Measurements from ENCODE around the gene CAGE1. TPM values are rescaled to one million over a fixed set of nuclear protein-coding genes. Genes with fewer than 3 reads are reported as not detected.

CAGE1 gene
- total RNA-seq, 1 experiment from 2014 or later, result 0.29 TPM

DNA sequence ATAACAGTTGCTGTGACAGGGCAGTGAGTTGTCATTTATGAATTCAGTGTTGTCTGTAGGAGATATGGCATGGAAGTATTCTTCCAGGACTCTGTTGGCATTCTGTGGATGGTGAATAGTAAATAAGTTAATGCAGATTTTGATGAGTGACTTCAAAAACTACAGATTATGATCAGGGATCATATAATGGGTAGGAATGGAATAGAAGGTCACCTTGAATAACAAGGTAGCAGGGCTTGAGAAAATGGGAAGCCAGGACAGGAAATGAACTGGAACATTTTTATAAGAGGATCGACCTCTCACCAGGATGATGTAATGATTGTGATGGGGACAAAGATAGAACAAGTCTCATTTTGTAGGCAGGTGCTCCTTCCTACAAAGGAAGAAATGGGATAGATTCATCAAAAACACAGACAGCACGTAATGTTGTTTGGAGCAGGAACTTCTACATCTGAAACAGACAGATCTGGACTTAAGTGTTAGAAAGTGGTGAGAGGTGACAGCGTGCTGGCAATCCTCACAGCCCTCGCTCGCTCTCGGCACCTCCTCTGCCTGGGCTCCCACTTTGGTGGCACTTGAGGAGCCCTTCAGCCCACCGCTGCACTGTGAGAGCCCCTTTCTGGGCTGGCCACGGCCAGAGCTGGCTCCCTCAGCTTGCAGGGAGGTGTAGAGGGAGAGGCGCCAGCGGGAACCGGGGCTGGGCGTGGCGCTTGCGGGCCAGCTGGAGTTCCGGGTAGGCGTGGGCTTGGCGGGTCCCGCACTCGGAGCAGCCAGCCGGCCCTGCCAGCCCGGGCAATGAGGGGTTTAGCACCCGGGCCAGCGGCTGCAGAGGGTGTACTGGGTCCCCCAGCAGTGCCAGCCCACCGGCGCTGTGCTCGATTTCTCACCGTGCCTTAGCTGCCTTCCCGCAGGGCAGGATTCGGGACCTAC is 45.7 kb downstream of the CAGE1 start:
- DNase-seq (no peak), ATAC-seq (no peak)
- Histone ChIP-seq H2AFZ (ENCODE audit: low read length) (no peak overlapping the region), H3K4me3 (ENCODE audit: low read length) (no peak overlapping the region), H3K36me3 (ENCODE audit: low read depth, low read length) (no peaks in the 10 kb centered on the region), H3K9ac (ENCODE audit: low read length) (no peak overlapping the region), H4K20me1 (ENCODE audit: low read length) (no peaks in the 10 kb centered on the region), H3K4me2 (ENCODE audit: low read length) (no peak overlapping the region), H3K79me2 (ENCODE audit: low read length) (no peaks in the 10 kb centered on the region), H3F3A (ENCODE audit: low read length, unreplicated experiment) (no peaks in the 10 kb centered on the region), H3K4me1 (ENCODE audit: insufficient read depth, low read length) (peaks cover 24% of the 10 kb centered on the region), H3K27ac (ENCODE audit: low read length) (no peak overlapping the region), H3K9me3 (ENCODE audit: low read length) (no peaks in the 10 kb centered on the region), H3K9me2 (replicated peaks; ENCODE audit: low read length) (no peaks in the 10 kb centered on the region), H3K27me3 (ENCODE audit: low read length) (no peaks in the 10 kb centered on the region)
- TF ChIP-seq EZH2 (IDR thresholded peaks at IDR 0.05; ENCODE audit: low read length, unreplicated experiment) (no peak), EZH2phosphoT487 (IDR thresholded peaks at IDR 0.05; ENCODE audit: borderline replicate concordance, low read length) (no peak)
- no TSS peak for BruUV-seq (replicated peaks)
- intact Hi-C loops (cut with micrococcal nuclease), result no loop called here
- ChIA-PET CTCF (no interaction called here), POLR2A (ENCODE audit: unreplicated experiment) (no interaction called here)

DNA sequence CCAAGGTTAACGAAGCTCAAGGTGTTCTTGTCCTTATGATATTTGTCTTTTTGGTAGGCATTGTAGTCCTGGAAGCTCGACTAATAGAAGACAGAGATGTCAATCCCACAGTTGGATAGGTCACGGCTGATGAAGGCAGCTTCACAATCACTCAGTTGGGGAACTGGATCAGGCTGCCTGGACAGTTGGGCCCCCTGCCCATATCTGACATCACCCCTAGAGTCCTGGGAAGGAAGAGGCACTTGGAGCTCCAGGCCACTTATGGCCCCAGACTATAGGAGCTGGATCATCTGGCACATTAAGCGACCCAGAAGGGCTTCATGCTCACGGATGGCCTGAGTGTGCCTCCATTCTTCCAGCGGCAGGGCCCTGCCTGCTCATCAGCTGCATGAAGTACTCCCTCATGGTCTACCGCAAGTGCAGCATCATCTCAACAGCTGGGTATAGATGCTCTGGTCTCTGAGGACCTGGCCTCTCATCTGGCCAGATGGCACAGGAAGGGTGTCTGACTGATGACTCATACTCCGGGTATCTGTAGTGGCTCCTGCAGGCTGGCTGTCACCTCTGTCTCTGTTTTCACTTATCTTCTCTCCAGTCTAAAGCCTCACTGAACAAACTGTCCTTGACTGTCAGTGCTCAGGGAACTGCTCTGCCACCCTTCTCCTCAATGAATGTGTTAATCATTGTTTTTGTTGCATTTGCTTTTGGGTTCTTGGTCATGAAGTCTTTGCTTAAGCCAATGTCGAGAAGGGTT is 47.4 kb downstream of the CAGE1 start:
- BruUV-seq (replicated peaks), result no TSS peak
- no peaks in the 10 kb centered on the region for H3K79me2 ChIP-seq (ENCODE audit: low read length)
- no peaks in the 10 kb centered on the region for H3K27me3 ChIP-seq (ENCODE audit: low read length)
- H3K27ac ChIP-seq (ENCODE audit: low read length), result no peak overlapping the region
- no peak overlapping the region for H3K4me3 ChIP-seq (ENCODE audit: low read length)
- POLR2A ChIA-PET (ENCODE audit: unreplicated experiment), result no interaction called here
- ATAC-seq (peak; percentile 67), DNase-seq (peak; percentile 48)
- CTCF ChIA-PET, result no interaction called here
- no peak overlapping the region for H2AFZ ChIP-seq (ENCODE audit: low read length)
- intact Hi-C loops (cut with micrococcal nuclease), result no loop called here
- H3K9ac ChIP-seq (ENCODE audit: low read length), result no peak overlapping the region
- no peak overlapping the region for H3K4me2 ChIP-seq (ENCODE audit: low read length)
- no peak for TF ChIP-seq EZH2phosphoT487 (IDR thresholded peaks at IDR 0.05; ENCODE audit: borderline replicate concordance, low read length)
- TF ChIP-seq, protein P1, sequence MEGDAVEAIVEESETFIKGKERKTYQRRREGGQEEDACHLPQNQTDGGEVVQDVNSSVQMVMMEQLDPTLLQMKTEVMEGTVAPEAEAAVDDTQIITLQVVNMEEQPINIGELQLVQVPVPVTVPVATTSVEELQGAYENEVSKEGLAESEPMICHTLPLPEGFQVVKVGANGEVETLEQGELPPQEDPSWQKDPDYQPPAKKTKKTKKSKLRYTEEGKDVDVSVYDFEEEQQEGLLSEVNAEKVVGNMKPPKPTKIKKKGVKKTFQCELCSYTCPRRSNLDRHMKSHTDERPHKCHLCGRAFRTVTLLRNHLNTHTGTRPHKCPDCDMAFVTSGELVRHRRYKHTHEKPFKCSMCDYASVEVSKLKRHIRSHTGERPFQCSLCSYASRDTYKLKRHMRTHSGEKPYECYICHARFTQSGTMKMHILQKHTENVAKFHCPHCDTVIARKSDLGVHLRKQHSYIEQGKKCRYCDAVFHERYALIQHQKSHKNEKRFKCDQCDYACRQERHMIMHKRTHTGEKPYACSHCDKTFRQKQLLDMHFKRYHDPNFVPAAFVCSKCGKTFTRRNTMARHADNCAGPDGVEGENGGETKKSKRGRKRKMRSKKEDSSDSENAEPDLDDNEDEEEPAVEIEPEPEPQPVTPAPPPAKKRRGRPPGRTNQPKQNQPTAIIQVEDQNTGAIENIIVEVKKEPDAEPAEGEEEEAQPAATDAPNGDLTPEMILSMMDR (conservative IDR thresholded peaks at IDR 0.05; ENCODE audit: low read depth, low read length), result no peak
- TF ChIP-seq EZH2 (IDR thresholded peaks at IDR 0.05; ENCODE audit: low read length, unreplicated experiment), result no peak
- no peaks in the 10 kb centered on the region for H4K20me1 ChIP-seq (ENCODE audit: low read length)
- no peaks in the 10 kb centered on the region for H3K36me3 ChIP-seq (ENCODE audit: low read depth, low read length)
- no peaks in the 10 kb centered on the region for H3K9me3 ChIP-seq (ENCODE audit: low read length)
- no peaks in the 10 kb centered on the region for H3K9me2 ChIP-seq (replicated peaks; ENCODE audit: low read length)
- no peaks in the 10 kb centered on the region for H3F3A ChIP-seq (ENCODE audit: low read length, unreplicated experiment)
- H3K4me1 ChIP-seq (ENCODE audit: insufficient read depth, low read length), result peaks cover 13% of the 10 kb centered on the region

DNA sequence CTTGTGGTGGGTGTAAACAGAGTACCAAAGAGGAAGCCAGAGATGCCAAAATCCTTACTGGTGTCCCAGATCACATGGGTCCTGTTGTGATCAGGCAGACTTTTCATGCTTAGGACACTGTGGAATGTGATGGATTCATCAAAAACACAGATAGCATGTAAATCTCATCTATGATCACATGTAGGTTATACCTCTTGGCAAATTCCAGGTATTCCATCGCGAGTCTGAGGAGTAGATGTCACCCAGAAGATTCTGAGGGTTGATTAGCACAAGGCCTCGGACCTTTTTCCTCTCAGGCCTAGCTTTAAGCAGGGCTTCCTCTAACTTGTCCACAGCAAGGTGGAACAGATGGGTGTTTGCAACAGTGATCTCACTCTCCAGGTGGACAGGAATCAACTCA is 48.3 kb downstream of the CAGE1 start:
- Histone ChIP-seq H3K36me3 (ENCODE audit: low read depth, low read length) (no peaks in the 10 kb centered on the region), H3F3A (ENCODE audit: low read length, unreplicated experiment) (no peaks in the 10 kb centered on the region), H3K9me2 (replicated peaks; ENCODE audit: low read length) (no peaks in the 10 kb centered on the region), H4K20me1 (ENCODE audit: low read length) (no peaks in the 10 kb centered on the region), H3K27me3 (ENCODE audit: low read length) (no peaks in the 10 kb centered on the region), H2AFZ (ENCODE audit: low read length) (no peak overlapping the region), H3K9ac (ENCODE audit: low read length) (no peak overlapping the region), H3K4me3 (ENCODE audit: low read length) (no peak overlapping the region), H3K27ac (ENCODE audit: low read length) (no peak overlapping the region), H3K4me2 (ENCODE audit: low read length) (no peak overlapping the region), H3K9me3 (ENCODE audit: low read length) (no peaks in the 10 kb centered on the region), H3K79me2 (ENCODE audit: low read length) (no peaks in the 10 kb centered on the region), H3K4me1 (ENCODE audit: insufficient read depth, low read length) (peaks cover 6% of the 10 kb centered on the region; the same call in 1 of the 2 replicates)
- BruUV-seq (replicated peaks), result no TSS peak
- ChIA-PET POLR2A (ENCODE audit: unreplicated experiment) (no interaction called here), CTCF (no interaction called here)
- TF ChIP-seq EZH2 (IDR thresholded peaks at IDR 0.05; ENCODE audit: low read length, unreplicated experiment), result no peak
- TF ChIP-seq EZH2phosphoT487 (IDR thresholded peaks at IDR 0.05; ENCODE audit: borderline replicate concordance, low read length), result no peak
- TF ChIP-seq, protein P1 (conservative IDR thresholded peaks at IDR 0.05; ENCODE audit: low read depth, low read length), result no peak
- intact Hi-C loops (cut with micrococcal nuclease), result no loop called here
- DNase-seq, result no peak
- no peak for ATAC-seq
